HG02938 (cell line): ENCODE measurements around the gene SHMT1.
"Not testable (repeated sequence)": the region's sequence is repeated elsewhere in the genome, so short reads cannot be mapped to it uniquely, and the experiment has no call there.

Source experiments
- ATAC-seq: cut with Tn5 transposase; IDR thresholded peaks from one replicate; pipeline ENCODE4 v1.9.1; 2021; ENCODE audit warnings: mild to moderate bottlenecking, moderate library complexity; ENCODE audit not compliant: unreplicated experiment

SHMT1 gene

DNA sequence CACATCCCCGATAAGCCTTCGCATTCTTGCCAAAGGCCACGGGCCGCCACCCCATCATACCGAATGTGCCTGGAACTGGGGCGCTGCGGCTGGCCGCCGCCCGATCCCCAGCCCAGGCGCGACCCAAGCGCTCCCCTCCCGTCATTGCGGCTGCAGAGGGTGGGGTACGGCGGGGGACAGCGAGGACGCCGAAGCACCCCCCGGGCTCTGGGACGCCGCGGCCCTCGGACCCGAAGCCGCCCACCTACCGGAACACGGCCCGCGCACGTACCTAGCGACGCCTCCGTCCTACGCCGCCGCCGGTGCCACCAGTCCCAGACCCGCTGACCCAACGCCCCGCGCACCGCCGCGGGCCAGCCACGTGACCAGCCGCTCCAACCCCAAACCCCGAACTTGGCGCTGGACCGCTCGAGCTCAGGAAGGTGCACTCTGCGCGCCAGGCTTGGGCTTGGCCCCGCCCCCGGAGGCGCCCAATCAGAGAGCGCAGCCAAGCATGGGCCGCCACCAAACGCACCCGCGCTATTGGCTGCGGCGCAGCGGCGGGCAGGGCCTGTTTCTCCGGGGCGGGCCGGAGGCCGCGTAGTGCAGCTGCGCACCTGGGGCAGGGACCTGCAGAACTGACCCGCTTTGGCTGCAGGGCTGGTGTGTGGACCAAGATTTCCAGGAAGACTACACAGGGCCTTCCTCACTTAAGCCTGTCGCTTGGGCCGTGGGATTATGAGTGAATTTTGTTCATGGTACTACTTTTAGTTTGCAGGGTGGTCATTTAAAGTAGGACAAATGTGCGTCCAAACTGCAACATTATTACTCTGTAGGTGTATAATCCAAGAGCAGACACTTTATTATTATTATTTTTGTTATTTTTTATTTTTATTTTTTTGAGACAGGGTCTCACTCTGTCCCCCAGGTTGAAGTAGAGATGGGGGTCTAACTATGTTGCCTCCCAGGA lies at the start of gene SHMT1:
TSS of gene SHMT1 (minus strand) at position 450 of the 949 bp plus-strand sequence. CDS start 7,569 bp downstream, outside the sequence.
- ATAC-seq = peak; percentile 92

GRCh38 chr17:18412001-18412538 lies 48.7 kb upstream of the SHMT1 start:
- peak; percentile 62 for ATAC-seq

- ATAC-seq = not testable (repeated sequence)
Observed at GRCh38 chr17:18411377-18411864, 48.1 kb upstream of the SHMT1 start.

- ATAC-seq = not testable (repeated sequence)
Observed at GRCh38 chr17:18410736-18411135, 47.4 kb upstream of the SHMT1 start.

GRCh38 chr17:18409321-18409720 lies 46.0 kb upstream of the SHMT1 start:
- not testable (repeated sequence) for ATAC-seq

- ATAC-seq = not testable (repeated sequence)
Observed at GRCh38 chr17:18408906-18409305, 45.6 kb upstream of the SHMT1 start.

- peak; percentile 92 for ATAC-seq
Observed at GRCh38 chr17:18403604-18404003, 40.3 kb upstream of the SHMT1 start.

GRCh38 chr17:18403166-18403565 lies 39.8 kb upstream of the SHMT1 start:
- ATAC-seq = not testable (repeated sequence)

DNA sequence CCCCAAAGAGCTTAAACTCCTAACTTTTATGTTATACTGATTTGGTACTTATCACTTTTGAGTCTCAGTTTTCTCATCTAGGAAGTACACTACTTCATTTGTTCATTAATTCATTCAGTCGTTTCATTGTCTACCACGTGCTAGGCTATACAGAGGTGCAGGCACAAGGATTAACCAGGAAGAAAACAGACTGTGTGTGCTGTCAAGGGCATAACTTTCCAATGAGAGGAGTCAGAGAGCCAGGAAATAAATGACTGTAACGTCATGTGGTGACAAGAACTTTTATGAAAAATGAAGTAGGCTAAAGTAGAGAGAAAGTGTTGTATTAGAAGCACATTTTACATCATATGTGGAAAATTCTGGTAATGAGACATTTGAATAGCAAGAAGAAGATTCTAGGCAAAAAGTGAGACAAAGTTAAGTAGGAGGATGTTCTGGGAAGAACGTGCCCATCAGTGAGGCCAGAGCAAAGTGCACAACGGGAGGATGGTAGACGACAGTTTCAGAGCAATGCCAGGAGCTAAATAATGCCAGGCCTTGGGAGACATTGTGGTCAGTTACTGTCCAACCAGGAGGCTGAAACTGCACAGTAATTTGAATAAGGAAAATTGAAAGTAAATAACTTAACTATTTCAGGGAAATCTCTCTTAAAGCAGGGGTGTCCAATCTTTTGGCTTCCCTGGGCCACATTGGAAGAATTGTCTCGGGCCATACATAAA lies 38.7 kb upstream of the SHMT1 start:
- ATAC-seq = not testable (repeated sequence)

- ATAC-seq = not testable (repeated sequence)
Observed at GRCh38 chr17:18388728-18389127, 25.4 kb upstream of the SHMT1 start.

DNA sequence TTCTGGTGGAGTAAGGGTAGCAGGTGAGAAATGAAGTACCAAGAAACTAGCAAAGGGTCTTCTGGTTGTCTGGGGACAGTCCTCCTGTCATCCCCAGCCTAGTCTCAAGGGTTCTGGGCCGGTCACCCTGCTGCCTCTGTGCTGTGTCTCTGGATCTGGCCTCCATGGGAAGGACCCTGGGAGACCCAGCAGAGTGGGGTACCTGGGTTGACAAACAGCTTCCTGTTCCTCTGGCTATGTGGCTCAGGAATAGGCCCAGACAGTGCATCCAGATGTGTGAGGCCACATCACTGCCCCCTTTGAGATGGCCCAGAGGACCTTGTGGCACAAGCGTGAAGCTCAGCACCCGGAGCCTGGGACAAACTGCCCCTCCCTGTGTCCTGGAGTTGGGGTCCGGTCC lies 24.9 kb upstream of the SHMT1 start:
- ATAC-seq = not testable (repeated sequence)

GRCh38 chr17:18387583-18387982 lies 24.2 kb upstream of the SHMT1 start:
- not testable (repeated sequence) for ATAC-seq

DNA sequence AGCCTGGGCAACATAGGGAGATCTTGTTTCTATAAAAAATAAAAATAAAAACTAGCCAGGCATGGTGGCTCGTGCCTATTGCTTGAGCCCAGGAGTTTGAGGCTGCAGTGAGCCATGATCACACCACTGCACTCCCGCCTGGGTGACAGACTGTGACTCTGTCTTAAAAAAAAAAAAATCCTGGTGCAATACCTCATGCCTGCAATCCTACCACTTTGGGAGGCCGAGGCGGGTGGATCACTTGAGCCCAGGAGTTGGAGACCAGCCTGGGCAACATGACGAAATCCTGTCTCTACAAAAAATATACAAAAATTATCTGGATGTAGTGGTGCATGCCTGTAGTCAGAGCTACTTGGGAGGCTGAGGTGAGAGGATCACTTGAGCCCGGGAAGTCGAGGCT lies 20.9 kb upstream of the SHMT1 start:
- ATAC-seq = not testable (repeated sequence)

- ATAC-seq = not testable (repeated sequence)
Observed at GRCh38 chr17:18383079-18383481, 19.7 kb upstream of the SHMT1 start.

GRCh38 chr17:18382441-18383078 lies 19.2 kb upstream of the SHMT1 start:
- no peak for ATAC-seq

DNA sequence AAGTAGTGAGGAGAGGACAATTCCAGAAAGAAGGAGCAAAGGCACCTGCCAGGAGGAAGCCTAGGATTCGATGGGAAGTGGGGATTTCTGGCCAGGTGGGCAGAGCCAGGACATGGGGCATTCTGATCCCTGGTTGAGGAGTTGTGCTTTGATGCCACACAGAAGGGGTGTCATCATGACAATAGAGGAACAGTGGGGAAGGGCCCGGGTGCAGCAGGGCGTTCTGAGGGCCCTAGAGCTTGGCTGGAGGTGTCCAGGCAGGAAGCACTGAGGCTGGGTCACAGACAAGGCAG lies 18.5 kb upstream of the SHMT1 start:
- no peak for ATAC-seq

GRCh38 chr17:18381158-18381952 lies 18.0 kb upstream of the SHMT1 start:
- no peak for ATAC-seq

GRCh38 chr17:18380471-18381157 lies 17.3 kb upstream of the SHMT1 start:
- ATAC-seq = no peak
